Stimulated activated CD8-positive, alpha-beta memory T cell treated with anti-CD3 and anti-CD28 coated beads, Interleukin-15, amount 100 ng/mL, for 4 hours (primary cell): ENCODE results near the gene CCS.
A peak's percentile ranks its signal among the peaks of the same experiment; 100 is the strongest.
"Not testable (repeated sequence)": the region's sequence is repeated elsewhere in the genome, so short reads cannot be mapped to it uniquely, and the experiment has no call there.

Experiments
- DNase-seq, 2 donors: peaks; one replicate each; pipeline ENCODE4 v3.0.0-alpha.2; 2020; ENCODE audit warnings: low read depth in 2 of 2

CCS gene

DNA sequence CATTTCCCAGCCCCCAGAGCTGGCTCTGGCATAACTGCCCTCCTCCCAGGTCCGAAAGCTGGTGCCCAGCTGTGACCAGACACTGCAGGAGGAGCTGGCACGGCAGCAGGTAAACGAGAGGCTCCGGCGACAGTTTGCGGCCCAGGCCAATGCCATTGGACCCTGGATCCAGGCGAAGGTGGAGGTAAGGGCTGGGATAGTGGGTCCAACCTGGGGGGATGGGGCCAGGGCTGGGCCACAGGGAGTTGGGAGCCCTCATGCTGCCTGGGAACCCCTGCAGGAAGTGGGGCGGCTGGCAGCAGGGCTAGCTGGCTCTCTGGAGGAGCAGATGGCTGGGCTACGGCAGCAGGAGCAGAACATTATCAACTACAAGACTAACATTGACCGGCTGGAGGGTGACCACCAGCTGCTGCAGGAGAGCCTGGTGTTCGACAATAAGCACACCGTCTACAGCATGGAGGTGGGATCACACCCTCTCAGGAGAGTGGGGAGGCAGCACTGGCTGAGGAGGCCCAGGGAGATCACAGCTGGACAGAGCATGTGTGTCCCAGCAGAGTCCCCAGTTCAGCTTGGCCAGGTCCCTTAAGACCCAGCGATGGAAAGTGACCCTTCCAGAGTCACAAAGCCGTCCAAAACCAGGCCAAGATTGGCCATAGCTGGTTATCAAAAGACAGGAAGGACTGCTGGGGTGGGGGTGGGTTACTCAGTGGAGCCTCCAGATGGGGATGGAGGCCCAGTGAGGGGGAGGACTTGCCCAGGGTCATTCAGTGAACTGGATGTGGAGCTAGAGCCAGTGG, 31.6 kb upstream of the CCS start:
- DNase-seq = no peak

DNA sequence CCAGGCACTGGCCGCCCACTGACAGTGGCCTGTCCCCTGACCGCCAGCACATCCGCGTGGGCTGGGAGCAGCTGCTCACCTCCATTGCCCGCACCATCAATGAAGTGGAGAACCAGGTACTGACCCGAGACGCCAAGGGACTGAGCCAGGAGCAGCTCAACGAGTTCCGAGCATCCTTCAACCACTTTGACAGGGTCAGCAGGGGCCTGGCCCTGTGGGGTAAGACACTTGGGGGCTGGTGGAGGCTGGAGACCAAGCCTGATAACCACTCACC, 31.1 kb upstream of the CCS start:
- no peak for DNase-seq

DNA sequence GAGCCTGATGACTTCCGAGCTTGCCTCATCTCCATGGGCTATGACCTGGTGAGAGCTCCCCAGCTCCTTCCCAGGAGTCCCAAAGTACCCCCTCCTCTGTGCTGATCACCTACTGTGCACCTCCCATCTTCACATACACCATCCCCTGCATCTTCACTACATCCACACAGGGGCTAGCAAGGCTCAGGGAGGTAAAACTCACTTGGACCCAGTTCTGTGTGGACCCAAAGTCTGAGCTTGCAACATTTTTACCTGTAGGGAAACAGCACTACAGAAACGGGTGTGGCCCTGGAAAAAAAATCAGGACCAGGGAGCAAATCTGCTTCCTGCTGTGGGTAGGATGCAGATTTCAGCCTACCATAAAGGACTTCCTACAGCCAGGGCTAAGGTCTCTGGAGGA, 30.7 kb upstream of the CCS start:
- no peak for DNase-seq

DNA sequence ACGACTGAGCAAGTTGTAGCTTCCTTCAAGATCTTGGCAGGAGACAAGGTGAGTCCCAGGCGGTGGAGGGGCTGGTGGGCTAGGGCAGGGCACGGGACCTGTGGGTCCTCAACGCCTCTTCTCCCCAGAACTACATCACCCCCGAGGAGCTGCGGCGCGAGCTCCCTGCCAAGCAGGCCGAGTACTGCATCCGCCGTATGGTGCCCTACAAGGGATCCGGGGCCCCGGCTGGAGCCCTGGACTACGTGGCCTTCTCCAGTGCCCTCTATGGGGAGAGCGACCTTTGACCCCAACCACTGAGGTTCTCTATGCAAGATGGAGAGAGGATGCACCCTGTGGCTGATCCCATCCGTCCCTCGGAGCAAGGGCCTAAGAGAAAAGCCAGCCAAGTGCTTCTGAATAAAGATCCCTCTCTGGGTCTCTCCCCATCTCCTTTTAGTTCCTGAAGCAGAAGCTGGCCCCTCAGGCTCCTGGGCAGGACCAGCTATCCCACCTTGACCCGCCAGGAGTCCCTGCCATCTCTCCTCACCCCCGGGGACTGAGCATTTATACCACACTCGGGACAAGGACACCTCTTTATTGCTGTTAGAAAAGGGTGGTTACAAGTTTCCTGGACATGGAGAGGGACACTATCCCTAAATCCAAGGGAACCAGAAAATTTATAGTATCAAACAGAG, 29.9 kb upstream of the CCS start:
- DNase-seq = no peak

DNA sequence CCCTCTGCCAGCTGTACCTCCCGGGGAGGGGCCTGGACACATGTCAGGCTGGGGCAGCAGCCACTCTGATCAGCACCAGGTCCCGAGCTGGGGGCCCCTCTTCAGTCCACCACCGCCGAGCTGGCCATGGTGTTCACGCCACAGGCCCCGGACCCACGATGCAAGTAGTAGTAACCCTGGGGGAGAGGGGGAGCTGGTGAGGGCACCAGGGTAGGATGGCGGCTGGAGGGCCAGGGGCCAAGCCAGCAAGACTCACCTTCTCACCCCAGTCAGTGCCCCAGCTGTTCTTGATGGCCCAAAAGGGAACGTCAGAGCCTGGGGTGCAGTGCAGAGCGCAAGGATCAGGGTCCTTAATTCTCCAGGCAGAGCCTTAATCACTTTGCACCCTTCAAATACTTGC, 29.2 kb upstream of the CCS start:
- no peak for DNase-seq

DNA sequence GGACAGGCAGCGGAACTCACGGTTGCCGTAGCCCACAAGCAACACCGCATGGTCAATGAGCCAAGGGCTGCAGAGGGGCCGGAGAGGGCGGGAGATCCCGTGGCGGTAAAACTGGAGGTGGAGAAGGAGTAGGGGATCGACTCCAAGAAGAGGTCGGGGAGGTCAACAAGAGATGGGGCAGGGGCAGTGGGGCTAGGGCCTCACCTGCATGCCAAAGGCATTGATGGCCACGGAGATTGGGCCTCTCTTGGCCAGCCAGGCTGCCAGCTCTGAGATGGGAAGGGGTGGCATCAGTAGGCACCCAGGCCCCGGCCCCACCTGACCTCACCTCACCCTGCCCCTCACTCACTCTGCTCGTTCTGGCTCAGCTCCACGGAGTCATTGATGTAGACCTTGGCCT, 28.4 kb upstream of the CCS start:
- no peak for DNase-seq

DNA sequence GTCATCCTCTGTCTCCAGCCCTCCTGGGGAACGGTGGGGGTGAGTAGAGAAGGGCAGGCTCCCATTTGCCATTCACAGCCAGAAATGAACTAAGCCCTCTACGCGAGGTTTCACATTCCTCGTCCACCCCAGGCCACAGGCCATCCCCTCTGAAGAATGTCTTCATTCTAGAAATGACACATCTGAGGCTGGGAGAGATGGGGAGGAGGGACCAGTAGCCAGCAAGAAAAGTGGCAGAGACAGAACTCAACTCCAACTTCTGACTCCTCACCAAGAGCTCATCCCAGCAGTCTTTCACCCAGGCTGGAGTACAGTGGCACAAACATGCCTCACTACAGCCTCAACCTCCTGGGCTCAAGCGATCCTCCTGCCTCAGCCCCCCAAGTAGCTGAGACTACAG, 28.0 kb upstream of the CCS start:
- no peak for DNase-seq

DNA sequence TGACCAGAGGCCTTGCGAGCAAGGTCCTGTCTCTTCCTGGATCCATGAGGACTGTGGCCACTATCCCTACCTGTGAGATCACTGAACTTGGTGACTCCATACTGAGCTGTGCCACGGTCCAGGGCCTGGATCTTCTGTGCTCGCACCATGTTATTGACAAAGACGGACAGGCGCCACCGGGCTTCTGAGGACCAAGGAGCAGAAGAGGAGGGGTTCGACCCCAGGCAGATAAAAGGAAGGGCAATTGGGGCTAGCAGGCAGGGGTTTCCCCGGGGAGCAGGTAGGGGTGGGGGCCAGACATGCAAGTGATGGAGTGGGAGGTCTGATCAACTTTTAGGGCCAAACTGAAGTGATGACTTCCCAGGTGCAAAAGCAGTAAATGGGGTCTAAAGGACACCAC, 26.8 kb upstream of the CCS start:
- DNase-seq = no peak

DNA sequence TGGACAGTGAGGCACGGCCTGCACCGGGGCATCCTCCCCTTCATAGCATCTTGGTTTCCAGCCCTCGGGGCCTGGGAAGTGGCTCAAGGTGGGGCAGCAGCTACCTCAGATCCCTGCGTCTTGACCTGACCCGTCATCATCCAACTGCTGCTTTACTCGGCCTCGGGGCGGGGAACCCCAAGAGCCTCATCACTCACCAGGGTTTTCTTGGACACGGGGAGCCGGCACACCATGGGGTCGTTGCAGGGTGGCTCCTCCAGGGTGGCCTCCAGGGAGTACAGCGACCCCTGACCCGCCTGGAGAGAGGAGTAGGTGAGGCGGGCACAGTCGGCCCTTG, 25.2 kb upstream of the CCS start:
- DNase-seq = no peak

DNA sequence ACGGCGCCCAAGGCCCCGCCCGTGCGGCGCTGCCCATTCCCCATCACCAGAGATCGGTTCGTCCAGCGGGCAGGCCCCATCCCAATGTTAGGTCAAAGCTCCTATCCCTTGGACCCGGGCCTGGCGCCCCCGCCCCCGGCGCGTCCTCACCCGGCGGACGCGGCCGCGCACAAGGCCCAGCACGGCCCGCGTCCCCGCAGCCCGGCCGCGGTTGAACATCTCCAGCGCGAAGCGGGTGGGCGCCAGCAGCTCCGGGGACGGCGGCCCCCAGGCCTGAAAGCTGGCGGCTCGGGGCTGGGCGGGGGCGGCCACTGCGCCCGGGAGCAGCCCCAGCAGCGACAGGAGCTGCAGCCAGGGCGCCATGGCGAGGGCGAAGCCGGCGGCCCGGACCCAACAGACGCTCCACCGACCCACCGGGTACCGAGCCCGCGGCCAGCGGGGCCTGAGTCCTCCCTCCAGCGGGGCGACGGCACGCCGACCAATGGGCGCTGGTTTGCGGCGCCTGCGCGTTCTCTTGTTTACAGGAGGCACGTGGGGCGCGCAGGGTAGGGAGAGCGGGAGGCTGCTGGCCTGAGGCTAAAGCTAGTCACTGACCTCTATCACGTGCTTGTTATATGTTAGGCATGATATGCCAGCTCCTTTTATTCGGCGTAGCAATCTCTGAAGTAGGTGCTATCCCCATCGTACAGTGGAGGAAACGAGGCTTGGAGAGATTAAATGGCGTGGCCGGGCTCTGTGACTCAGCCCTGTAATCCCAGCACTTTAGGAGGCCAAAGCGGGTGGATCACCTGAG, 24.7 kb upstream of the CCS start, which contains the start of gene CTSF:
TSS of gene CTSF (minus strand) at position 483 of the 793 bp plus-strand sequence. CDS start at position 363, 120 bp downstream.
- peak; percentile 37 to 44 for DNase-seq

DNA sequence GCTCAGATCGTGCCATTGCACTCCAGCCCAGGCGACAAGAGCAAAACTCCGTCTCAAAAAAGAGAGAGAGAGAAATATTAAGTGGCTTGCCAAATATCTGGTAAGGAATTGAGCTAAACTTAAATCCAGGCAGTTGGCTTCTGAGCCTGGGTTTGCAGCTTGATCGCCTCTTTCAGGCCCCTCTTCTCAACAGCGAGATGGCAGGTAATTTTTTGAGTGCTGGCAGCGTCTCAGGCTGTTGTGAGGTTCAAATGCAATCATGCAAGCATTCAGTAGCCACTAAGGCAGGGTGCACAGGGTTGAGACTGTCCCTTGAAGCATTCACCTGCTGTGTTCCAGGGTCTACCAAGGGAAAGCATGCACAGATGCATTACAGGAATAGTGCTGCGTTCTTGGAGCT, 23.9 kb upstream of the CCS start:
- no peak for DNase-seq

DNA sequence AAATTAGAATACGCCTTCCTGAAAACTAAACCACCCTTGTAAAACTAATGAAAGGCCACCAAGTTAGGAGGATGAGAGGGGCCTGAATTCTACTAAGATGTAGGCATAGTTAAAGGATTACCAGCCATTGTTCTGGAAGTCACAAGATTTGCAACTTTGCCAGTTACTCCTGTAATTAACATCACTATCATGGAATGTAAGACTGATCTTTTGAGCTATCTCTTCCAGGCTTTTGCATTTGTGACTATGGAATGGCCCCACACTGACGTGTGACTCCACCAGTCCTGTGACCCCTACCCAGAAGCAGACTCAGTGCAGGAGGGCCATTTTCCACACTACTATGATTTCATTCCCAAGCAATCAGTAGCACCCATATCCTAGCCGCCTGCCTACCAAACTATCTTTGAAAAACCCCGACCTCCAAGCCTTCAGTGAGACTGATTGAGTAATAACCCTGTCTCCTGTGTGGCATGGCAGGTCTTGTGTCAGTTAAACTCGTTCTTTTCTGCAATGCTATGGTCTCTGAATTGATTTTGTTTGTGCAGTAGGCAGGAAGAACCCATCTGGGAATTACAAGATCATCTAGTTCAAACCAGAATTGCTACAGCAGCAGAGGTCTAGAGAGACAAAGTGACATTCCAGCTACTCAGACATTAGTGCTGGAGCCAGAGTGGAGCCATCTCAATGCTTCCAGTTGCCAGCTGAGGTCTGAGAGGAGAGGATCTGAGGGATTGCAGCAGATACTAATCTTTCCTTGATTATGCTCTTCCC, 22.7 kb upstream of the CCS start:
- no peak for DNase-seq

DNA sequence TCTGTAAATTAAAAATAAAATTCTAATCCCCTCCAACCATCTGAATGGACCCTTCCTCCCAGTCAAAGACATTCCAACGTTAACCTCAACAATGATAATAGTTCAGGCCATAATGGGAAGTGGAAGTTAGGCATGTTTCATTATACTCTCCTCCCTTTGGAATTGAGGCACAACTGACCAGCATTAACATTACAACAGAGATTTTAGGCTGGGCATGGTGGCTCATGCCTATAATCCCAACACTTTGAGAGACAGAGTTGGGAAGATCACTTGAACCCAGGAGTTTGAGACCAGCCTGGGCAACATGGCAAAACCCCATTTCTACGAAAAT, 22.2 kb upstream of the CCS start:
- no peak for DNase-seq

DNA sequence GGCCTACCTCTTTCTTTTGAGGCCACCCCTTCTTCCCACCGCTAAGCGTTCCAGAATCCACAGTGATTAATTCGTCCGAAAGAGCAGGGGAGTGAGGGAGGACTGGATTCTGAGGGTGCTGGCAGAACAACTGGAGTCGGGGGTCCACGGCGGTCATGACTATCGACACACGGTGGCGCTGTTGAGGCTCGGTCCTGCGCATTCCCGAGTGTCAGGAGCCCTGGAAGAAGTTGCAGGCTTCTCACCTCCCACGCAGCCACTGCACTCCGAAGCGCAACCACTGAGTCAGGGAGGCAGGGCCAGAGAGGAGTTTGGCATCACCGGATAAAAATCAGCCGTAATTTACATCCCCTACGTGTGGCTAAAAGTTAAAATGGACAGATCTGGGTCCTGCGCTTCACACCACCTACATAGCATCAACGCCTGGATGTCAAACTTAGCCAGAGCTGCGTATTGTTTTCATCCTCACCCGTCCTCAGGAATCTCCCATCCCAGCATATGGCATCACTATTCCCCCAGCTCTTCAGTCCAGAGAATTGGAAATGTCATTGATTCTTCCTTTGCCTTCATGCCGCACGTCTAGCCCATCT, 13.9 kb upstream of the CCS start:
- DNase-seq = peak; percentile 53 to 58

DNA sequence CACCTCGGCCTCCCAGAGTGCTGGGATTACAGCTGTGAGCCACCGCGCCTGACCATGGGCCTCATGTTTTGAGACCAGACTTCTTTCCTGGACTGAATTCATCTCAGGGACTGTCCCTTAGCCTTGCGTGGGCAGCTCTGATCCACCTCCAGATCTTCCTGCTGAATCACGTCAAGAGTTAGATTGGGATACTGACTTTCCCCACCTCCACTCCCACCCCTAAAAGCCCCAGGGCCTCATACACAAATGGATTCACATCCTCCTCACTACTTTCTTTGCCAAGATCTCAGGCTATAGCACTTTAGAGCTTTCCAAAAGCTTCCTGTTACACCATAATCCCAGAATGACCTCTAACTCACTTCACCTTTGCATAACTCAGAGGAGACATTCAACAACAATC, 12.2 kb upstream of the CCS start:
- no peak for DNase-seq

DNA sequence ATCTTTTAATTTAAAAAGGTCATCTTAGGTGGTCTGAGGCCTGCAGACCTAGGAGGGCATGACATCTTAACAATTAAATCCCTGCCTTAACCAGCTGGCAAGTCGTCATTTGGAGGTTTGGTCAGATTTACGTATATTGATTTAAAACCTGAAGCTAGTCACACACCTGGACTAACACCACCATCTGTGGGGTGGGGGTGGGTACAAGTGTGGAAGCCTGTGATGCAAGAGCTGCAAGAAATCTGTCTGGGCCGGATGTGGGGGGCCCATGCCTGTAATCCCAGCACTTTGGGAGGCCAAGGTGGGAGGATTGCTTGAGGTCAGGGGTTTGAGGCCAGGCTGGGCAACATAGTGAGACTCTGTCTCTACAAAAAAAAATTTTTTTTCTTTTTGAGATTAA, 11.7 kb upstream of the CCS start:
- DNase-seq = no peak

DNA sequence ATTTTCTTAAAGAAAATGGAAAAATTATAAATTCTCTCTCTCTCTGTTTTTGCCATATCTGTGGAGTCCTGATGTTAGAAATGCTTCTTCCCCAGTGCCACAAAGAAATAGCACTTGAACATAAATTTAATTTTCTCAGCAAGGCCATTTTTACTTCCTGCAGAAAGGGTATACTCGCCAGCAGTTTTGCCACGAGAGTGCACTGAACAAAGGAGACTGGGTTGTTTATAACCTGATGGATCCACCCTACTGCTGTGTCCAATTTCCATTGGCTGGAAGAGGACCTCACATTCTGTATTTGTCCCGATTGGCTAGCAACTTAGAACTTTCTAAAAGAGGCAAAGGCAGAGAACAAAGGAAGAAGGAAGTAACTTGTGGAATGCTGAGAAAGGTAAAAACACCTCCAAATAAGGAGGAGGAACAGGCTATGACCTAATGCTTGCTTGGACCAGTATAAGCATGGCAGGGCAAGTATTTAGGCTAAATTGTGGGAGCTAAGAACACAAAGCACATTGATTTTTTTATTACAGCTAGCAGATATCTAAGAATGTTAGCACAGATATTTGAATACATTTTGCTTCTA, 10.3 kb upstream of the CCS start:
- not testable (repeated sequence) for DNase-seq

DNA sequence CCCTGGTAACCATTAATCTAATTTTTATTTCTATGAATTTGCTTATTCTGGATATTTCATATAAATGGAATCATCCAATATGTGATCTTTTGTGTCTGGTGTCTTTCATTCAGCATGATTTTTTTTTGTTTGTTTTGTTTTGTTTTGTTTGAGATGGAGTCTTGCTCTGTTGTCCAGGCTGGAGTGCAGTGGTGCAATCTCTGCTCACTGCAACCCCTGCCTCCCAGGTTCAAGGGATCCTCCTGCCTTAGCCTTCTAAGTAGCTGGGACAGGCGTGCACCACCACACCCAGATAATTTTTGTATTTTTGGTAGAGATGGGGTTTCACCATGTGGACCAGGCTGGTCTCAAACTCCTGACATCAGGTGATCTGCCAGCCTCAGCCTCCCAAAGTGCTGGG, 7.5 kb upstream of the CCS start:
- DNase-seq = not testable (repeated sequence)

DNA sequence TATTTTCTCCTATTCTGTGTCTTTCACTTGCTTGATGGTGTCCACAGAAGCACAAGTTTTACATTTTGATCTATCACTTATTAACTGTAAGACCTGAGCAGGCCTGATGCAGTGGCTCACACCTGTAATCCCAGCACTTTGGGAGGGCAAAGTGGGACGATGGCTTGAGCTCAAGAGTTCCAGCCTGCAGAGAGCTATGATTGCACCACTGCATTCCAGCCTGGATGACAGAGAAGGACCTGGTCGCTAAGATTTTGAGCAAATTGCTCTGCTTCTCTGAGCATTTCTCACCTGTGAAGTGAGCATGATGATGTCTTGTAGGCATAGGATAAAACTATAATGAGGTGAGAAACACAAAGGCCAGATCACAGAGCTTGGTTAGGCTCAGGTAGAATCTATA, 6.8 kb upstream of the CCS start:
- DNase-seq = no peak

DNA sequence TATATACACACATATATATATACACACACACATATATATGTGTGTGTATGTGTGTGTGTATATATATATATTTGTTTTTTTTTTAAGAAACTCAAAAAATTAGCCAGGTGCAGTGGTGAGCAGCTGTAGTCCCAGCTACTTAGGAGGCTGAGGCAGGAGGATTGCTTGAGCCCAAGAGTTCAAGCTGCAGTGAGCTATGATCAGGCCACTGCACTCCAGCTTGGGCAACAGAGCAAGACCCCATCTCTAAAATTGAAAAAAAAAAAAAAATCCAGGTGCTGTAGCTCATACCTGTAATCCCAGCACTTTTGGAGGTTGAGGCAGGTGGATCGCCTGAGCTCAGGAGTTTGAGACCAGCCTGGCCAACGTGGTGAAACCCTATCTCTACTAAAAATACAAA, 3.7 kb upstream of the CCS start:
- DNase-seq = not testable (repeated sequence)

DNA sequence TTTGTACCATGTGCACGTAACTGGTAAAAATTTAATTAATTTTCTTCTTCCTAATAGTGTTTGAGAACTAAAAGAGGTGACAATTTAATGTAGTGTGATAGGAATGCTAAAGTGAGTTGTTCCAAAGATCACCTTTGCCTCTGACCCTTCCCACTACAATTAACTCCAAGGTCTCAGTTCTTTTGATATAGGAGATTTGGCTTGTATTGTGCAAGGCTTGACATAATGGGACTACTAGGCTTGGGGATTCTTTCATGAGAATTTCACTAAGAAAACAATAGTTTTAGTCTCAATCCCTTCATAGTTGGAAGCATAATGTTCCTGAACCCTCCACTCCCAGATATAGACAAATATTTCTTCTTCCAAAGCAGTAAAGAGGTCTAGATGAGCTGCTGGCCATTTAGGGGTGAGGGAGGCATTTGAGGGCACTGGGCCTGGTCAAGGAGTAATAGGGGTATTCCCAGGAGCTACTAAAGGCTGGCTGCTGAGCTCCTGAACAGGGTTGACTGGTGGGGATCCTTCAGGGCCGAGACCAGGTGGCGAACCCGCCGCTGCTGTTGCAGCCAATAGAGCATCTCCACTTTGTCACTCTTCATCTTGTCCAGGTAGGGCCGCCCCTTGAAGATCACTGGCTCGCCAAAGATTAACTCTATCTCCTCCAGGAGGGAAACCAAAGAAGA, 2.8 kb upstream of the CCS start:
- DNase-seq = no peak
